Measurements from ENCODE around the gene CTAGE9.

The CTAGE9 gene

DNA sequence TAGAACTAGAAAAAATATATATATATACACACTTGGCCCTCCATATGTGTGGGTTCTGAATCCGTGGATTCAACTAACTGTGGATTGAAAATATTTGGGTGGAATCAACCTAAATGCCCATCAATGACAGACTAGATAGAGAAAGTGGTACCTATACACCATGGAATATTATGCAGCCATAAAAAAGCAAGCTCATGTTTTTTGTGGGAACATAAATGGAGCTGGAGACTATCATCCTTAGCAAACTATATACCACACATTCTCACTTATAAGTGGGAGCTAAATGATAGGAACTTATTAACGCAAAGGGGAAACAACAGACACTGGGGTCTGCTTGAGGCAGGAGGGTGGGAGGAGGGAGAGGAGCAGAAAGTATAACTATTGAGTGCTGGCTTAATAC, 37.6 kb downstream of the CTAGE9 start:
- no peak for DNase-seq (ENCODE audit: low read depth in 2 of 2)

DNA sequence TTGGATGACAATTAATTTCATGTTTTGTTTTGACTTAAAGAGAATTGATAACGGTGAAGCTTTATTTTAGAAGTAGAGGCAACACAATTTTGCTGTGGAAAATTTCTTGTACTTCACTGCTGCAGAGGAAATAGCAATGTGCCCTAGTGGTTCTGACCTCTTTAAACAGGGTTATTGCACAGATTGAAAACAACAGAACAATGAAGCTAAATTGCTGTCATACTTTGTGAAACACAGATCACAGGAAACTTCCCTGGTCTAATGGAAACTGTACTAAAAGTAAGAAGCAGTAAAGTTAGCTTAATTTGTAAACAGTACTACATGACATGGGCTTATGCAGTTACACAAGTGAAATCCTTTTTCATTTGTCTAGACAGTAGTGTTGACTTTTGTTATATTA, 40.9 kb downstream of the CTAGE9 start:
- DNase-seq (ENCODE audit: low read depth in 2 of 2), result no peak

DNA sequence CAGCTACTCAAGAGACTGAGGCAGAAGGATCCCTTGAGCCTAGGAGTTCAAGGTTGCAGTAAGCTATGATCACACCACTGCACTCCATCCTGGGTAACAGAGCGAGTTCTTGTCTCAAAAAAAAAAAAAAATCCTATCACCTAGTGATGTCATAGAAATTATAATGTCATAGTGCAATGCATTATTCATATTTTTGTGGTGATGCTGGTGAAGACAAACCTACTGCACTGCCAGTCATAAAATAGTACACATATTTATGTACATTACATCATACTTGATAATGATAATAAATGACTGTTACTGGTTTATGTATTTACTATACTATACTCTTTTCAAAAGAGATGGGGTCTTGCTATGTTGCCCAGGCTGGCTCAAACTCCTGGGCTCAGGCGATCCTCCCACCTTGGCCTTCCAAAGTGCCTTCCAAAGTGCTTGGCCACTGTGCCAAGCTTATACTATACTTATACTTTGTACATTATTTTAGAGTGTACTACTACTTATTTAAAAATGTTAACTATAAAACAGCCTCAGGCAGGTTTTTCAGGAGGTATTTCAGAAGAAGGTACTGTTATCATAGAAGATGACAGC, 47.1 kb downstream of the CTAGE9 start:
- no peak for DNase-seq (ENCODE audit: low read depth in 2 of 2)

DNA sequence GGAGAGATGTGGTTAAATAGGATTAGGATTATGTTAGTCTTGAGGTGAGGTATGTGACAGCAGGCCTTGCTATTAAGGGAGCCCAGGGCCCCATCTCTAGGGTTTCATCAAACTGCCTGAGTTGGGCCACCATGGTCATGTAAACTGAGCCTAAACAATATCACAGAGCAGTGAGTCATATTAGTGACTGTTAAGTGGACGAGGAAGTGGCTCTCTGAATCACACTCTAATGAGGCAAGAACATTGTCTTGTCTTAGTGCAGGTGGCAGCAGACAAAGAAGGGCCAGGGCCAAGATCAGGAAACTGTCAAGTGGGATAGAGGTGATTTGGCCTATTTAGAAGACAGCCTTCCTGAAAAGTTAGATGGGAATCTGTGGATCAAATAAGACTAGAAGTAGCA, 50.6 kb downstream of the CTAGE9 start:
- no peak for DNase-seq (ENCODE audit: low read depth in 2 of 2)
